Liver (tissue), 9 donors: ENCODE measurements around the gene SYNPO2. TPM values are rescaled to one million over a fixed set of nuclear protein-coding genes. Genes with fewer than 3 reads are reported as not detected.

Experiments used
- DNase-seq: peaks from one replicate; pipeline ENCODE4 v3.0.0-alpha.2; 2017; ENCODE audit warnings: low spot score
- H3K27ac ChIP-seq, 2 donors: one replicate each; pipeline ENCODE4 v1.7.0; 2013; ENCODE audit warnings: inconsistent platforms in 2 of 2, low read length in 2 of 2, control low read depth in 1 of 2, low read depth in 1 of 2, mild to moderate bottlenecking in 1 of 2
- H3K27me3 ChIP-seq, 4 donors: one replicate each; pipeline versions ENCODE4 v1.6.1 to v1.7.0; 2013; ENCODE audit warnings: low read length in 3 of 4, inconsistent platforms in 1 of 4, mild to moderate bottlenecking in 1 of 4, moderate library complexity in 1 of 4; ENCODE audit not compliant: control insufficient read depth in 4 of 4, insufficient read depth in 4 of 4
- H3K36me3 ChIP-seq, 4 donors: one replicate each; pipeline versions ENCODE4 v1.6.1 to v1.7.0; 2013; ENCODE audit warnings: low read length in 3 of 4, mild to moderate bottlenecking in 3 of 4, low read depth in 1 of 4, moderate library complexity in 1 of 4; ENCODE audit not compliant: control insufficient read depth in 4 of 4, insufficient read depth in 3 of 4
- H3K4me1 ChIP-seq, 4 donors: one replicate each; pipeline versions ENCODE4 v1.6.1 to v1.7.0; 2013; ENCODE audit warnings: low read length in 3 of 4, mild to moderate bottlenecking in 3 of 4, moderate library complexity in 1 of 4; ENCODE audit not compliant: control insufficient read depth in 4 of 4, insufficient read depth in 4 of 4
- H3K4me3 ChIP-seq, 3 donors: one replicate each; pipeline versions ENCODE4 v1.6.1 to v1.7.0; 2013; ENCODE audit warnings: low read length in 3 of 3, control low read depth in 1 of 3, low read depth in 1 of 3, mild to moderate bottlenecking in 1 of 3
- H3K9ac ChIP-seq, 2 donors: one replicate each; pipeline ENCODE4 v1.7.0; 2013; ENCODE audit warnings: low read length in 2 of 2, mild to moderate bottlenecking in 2 of 2, moderate library complexity in 2 of 2, control low read depth in 1 of 2, low read depth in 1 of 2
- H3K9me3 ChIP-seq, 4 donors: one replicate each; pipeline versions ENCODE4 v1.6.1 to v1.7.0; 2013; ENCODE audit warnings: low read length in 3 of 4; ENCODE audit not compliant: control insufficient read depth in 4 of 4
- ATF3 ChIP-seq: IDR thresholded peaks from 2 replicates; pipeline ENCODE4 v1.6.1; 2016; ENCODE audit warnings: antibody characterized with exemption
- CTCF ChIP-seq: fragments of 150-350 bp; IDR thresholded peaks from 2 replicates; pipeline ENCODE4 v1.5.1; 2017; ENCODE audit warnings: improper control_type of control experiment, low read depth, low read length; ENCODE audit not compliant: missing input control
- EGR1 ChIP-seq, 2 donors: IDR thresholded peaks; 2 replicates each; pipeline ENCODE4 v1.6.1; 2016 to 2018; ENCODE audit warnings: antibody characterized with exemption in 2 of 2, low read depth in 2 of 2
- FOXA1 ChIP-seq: IDR thresholded peaks from 2 replicates; pipeline ENCODE4 v1.6.1; 2016; ENCODE audit warnings: antibody characterized with exemption
- FOXA2 ChIP-seq: IDR thresholded peaks from 2 replicates; pipeline ENCODE4 v1.6.1; 2016; ENCODE audit warnings: antibody characterized with exemption
- GABPA ChIP-seq, 2 donors: IDR thresholded peaks in 1 of 2; conservative IDR thresholded peaks in 1 of 2; 2 replicates each; pipeline ENCODE4 v1.6.1; 2016; ENCODE audit warnings: antibody characterized with exemption in 2 of 2, mild to moderate bottlenecking in 1 of 2, moderate library complexity in 1 of 2
- HNF4A ChIP-seq, 2 donors: conservative IDR thresholded peaks; 2 replicates each; pipeline ENCODE4 v1.6.1; 2016; ENCODE audit warnings: antibody characterized with exemption in 2 of 2, mild to moderate bottlenecking in 2 of 2
- HNF4G ChIP-seq: IDR thresholded peaks from 2 replicates; pipeline ENCODE4 v1.6.1; 2016; ENCODE audit warnings: antibody characterized with exemption
- JUND ChIP-seq, 2 donors: IDR thresholded peaks; 2 replicates each; pipeline ENCODE4 v1.6.1; 2016; ENCODE audit warnings: antibody characterized with exemption in 2 of 2
- MAX ChIP-seq: IDR thresholded peaks from 2 replicates; pipeline ENCODE4 v1.6.1; 2016; ENCODE audit warnings: antibody characterized with exemption
- NR2F2 ChIP-seq: IDR thresholded peaks from 2 replicates; pipeline ENCODE4 v1.6.1; 2016; ENCODE audit warnings: antibody characterized with exemption
- RAD21 ChIP-seq, 2 donors: IDR thresholded peaks; 2 replicates each; pipeline ENCODE4 v1.6.1; 2016; ENCODE audit warnings: antibody characterized with exemption in 2 of 2, mild to moderate bottlenecking in 2 of 2
- REST ChIP-seq: IDR thresholded peaks from 2 replicates; pipeline ENCODE4 v1.6.1; 2016; ENCODE audit warnings: antibody characterized with exemption, mild to moderate bottlenecking
- SP1 ChIP-seq: IDR thresholded peaks from 2 replicates; pipeline ENCODE4 v1.6.1; 2018; ENCODE audit warnings: antibody characterized with exemption, mild to moderate bottlenecking
- TAF1 ChIP-seq: conservative IDR thresholded peaks from 2 replicates; pipeline ENCODE4 v1.6.1; 2016; ENCODE audit warnings: antibody characterized with exemption, mild to moderate bottlenecking
- YY1 ChIP-seq: IDR thresholded peaks from 2 replicates; pipeline ENCODE4 v1.6.1; 2016; ENCODE audit warnings: antibody characterized with exemption, mild to moderate bottlenecking
- ZBTB33 ChIP-seq: IDR thresholded peaks from 2 replicates; pipeline ENCODE4 v1.6.1; 2016; ENCODE audit warnings: antibody characterized with exemption
- WGBS: extraction: QIAGEN DNeasy Blood & Tissue Kit; methylation state at CpG from one replicate; pipeline ENCODE4 v1.1.7; 2013; 5-methylcytosine and 5-hydroxymethylcytosine counted together
- polyA plus RNA-seq, 2 donors: library from polyadenylated mRNA; stranded (reverse) in 1 of 2; unstranded in 1 of 2; fragments of 200-250 nt in 1 of 2; fragments of >200 nt in 1 of 2; fragmentation: Nextera tagmentation in 1 of 2; extraction: Ambion mirVana in 1 of 2; gene quantifications; one replicate each; pipeline versions ENCODE4 v1.2.1 to v1.2.3, GENCODE V29; 2013 to 2015
- total RNA-seq, 2 donors: library from RNA; depleted of rRNA; stranded (reverse); fragments of >200 nt; gene quantifications; one replicate each; pipeline ENCODE4 v1.2.3, GENCODE V29; 2014
- donor health status: healthy.
- donor health status: healthy.
- donor health status: healthy.
- donor health status: healthy.
- donor health status: healthy.

SYNPO2 gene
- total and polyA plus RNA-seq, 4 donors = 2.4 to 10.9 (median 3.4) TPM

GRCh38 chr4:119070301-119070700 lies 181.6 kb downstream of the SYNPO2 start:
- Histone ChIP-seq H3K27me3 (no peaks in the 10 kb centered on the region), H3K4me3 (no peak overlapping the region), H3K4me1 (no peaks in the 10 kb centered on the region), H3K9me3 (no peaks in the 10 kb centered on the region), H3K27ac (no peak overlapping the region), H3K36me3 (no peaks in the 10 kb centered on the region), H3K9ac (no peak overlapping the region)
- TF ChIP-seq RAD21 (IDR thresholded peaks at IDR 0.05) = no peak
- no peak for TF ChIP-seq ATF3
- no peak for TF ChIP-seq EGR1 (IDR thresholded peaks at IDR 0.05; ENCODE audit: low read depth in 2 of 2)
- no peak for TF ChIP-seq CTCF
- TF ChIP-seq GABPA (IDR thresholded peaks at IDR 0.05 in 1 of 2, conservative IDR thresholded peaks at IDR 0.05 in 1 of 2) = no peak
- no peak for TF ChIP-seq ZBTB33
- no peak for TF ChIP-seq JUND (IDR thresholded peaks at IDR 0.05)
- no peak for TF ChIP-seq MAX
- no peak for TF ChIP-seq NR2F2
- no peak for TF ChIP-seq TAF1
- no peak for TF ChIP-seq SP1
- TF ChIP-seq FOXA1 = no peak
- TF ChIP-seq FOXA2 = no peak
- no peak for TF ChIP-seq HNF4A (conservative IDR thresholded peaks at IDR 0.05)
- no peak for TF ChIP-seq REST
- TF ChIP-seq HNF4G = no peak
- no peak for TF ChIP-seq YY1
- no peak for DNase-seq
- 43% methylated on average over 4 of the region's 4 CpGs for WGBS
